PC-9 (cell line): Measurements from ENCODE around the gene MYO10. TPM values are rescaled to one million over a fixed set of nuclear protein-coding genes. Genes with fewer than 3 reads are reported as not detected.

Experiments used
- BruUV-seq: library from RNA; stranded (reverse); fragments of 400-500 nt; replicated peaks from 2 replicates; lab custom pipeline; 2021; lab: Mats Ljungman, UMichigan
- CTCF ChIA-PET: fragments of 300-600 bp; sonication (Branson Sonifier 250); formaldehyde crosslinking; loops from one replicate; lab custom pipeline; 2022; ENCODE audit warnings: antibody characterized with exemption; lab: Charles Lee
- POLR2A ChIA-PET: fragments of 300-600 bp; sonication (Branson Sonifier 250); formaldehyde crosslinking; loops from one replicate; lab custom pipeline; 2022; ENCODE audit warnings: antibody characterized with exemption; ENCODE audit not compliant: unreplicated experiment; lab: Charles Lee
- DNase-seq, 2 experiments: peaks; one replicate each; pipeline versions ENCODE4 v3.0.0 to v3.0.0-alpha.2; 2015 to 2022; ENCODE audit warnings: mixed read lengths in 1 of 2
- H2AFZ ChIP-seq: fragments of 200-600 bp; sonication (generic); 2 replicates; pipeline ENCODE4 v1.8.1; 2017; ENCODE audit warnings: antibody characterized with exemption
- H3F3A ChIP-seq: fragments of 200-600 bp; sonication (generic); 2 replicates; pipeline ENCODE4 v1.8.1; 2017; ENCODE audit warnings: antibody characterized with exemption, mild to moderate bottlenecking, low read depth; ENCODE audit not compliant: insufficient read depth
- H3K27ac ChIP-seq: fragments of 200-600 bp; sonication (generic); 2 replicates; pipeline ENCODE4 v1.6.1; 2016; ENCODE audit warnings: mixed run types
- H3K27me3 ChIP-seq: fragments of 200-600 bp; sonication (generic); 2 replicates; pipeline ENCODE4 v1.6.1; 2016; ENCODE audit warnings: low read depth, mixed run types; ENCODE audit not compliant: insufficient read depth
- H3K36me3 ChIP-seq: fragments of 200-600 bp; sonication (generic); 2 replicates; pipeline ENCODE4 v1.6.1; 2016; ENCODE audit warnings: low read depth, mixed run types
- H3K4me1 ChIP-seq: fragments of 200-600 bp; sonication (generic); replicated peaks from 2 replicates; pipeline ENCODE4 v1.6.1; 2016; ENCODE audit warnings: mixed run types; ENCODE audit not compliant: insufficient read depth
- H3K4me2 ChIP-seq: fragments of 200-600 bp; sonication (generic); 2 replicates; pipeline ENCODE4 v1.6.1; 2017; ENCODE audit warnings: mixed run types
- H3K4me3 ChIP-seq: fragments of 200-600 bp; sonication (generic); 2 replicates; pipeline ENCODE4 v1.6.1; 2016; ENCODE audit warnings: mixed run types
- H3K79me2 ChIP-seq: fragments of 200-600 bp; sonication (generic); 2 replicates; pipeline ENCODE4 v1.6.1; 2017; ENCODE audit warnings: low read depth, mixed run types
- H3K9me2 ChIP-seq: fragments of 200-600 bp; sonication (generic); 2 replicates; pipeline ENCODE4 v1.8.1; 2017; ENCODE audit warnings: mild to moderate bottlenecking; ENCODE audit not compliant: insufficient read depth
- H3K9me3 ChIP-seq: fragments of 200-600 bp; sonication (generic); 2 replicates; pipeline ENCODE4 v1.8.1; 2016; ENCODE audit warnings: low read depth; ENCODE audit not compliant: insufficient read depth
- H4K20me1 ChIP-seq: fragments of 200-600 bp; sonication (generic); 2 replicates; pipeline ENCODE4 v1.8.1; 2017; ENCODE audit not compliant: insufficient read depth
- CTCF ChIP-seq: fragments of 200-600 bp; sonication (generic); conservative IDR thresholded peaks from 2 replicates; pipeline ENCODE4 v1.6.1; 2017; ENCODE audit warnings: mixed run types, antibody characterized with exemption, mild to moderate bottlenecking, moderate library complexity
- EZH2 ChIP-seq: fragments of 200-600 bp; sonication (generic); IDR thresholded peaks from 2 replicates; pipeline ENCODE4 v1.8.0; 2017; ENCODE audit warnings: antibody characterized with exemption, low read depth
- intact Hi-C: fragments of 100-400 bp; cut with micrococcal nuclease; formaldehyde crosslinking; loops from one replicate; pipeline ENCODE4 v1.10.0; 2022; ENCODE audit not compliant: unreplicated experiment
- total RNA-seq: library from RNA; stranded (reverse); gene quantifications from 2 replicates; pipeline ENCODE4 v1.2.3, GENCODE V29; 2021

MYO10 gene
- total RNA-seq, 1 experiment from 2014 or later: 92.8 TPM

- DNase-seq: no peak
- no peaks in the 10 kb centered on the region for H3K9me2 ChIP-seq
- ChIA-PET CTCF (interaction anchor here (0.6 kb wide), 1 partner anchor 243 kb away, joined by 3 read pairs; no protein-coding TSS in a partner anchor), POLR2A (interaction anchor here (0.8 kb wide), 1 partner anchor 412 kb away, joined by 7 read pairs; no protein-coding TSS in a partner anchor)
- 0 out of 2 replicates have a peak, but pooled peaks cover 8% of the 10 kb centered on the region for H3K36me3 ChIP-seq
- H4K20me1 ChIP-seq: no peaks in the 10 kb centered on the region
- H3K4me1 ChIP-seq: no peaks in the 10 kb centered on the region
- TF ChIP-seq CTCF: no peak
- TF ChIP-seq EZH2: no peak
- intact Hi-C loops: no loop called here
- no peaks in the 10 kb centered on the region for H3K27me3 ChIP-seq
- no peak overlapping the region for H2AFZ ChIP-seq
- no peaks in the 10 kb centered on the region for H3K9me3 ChIP-seq
- no peaks in the 10 kb centered on the region for H3K79me2 ChIP-seq
- BruUV-seq: no TSS peak
- no peak overlapping the region for H3K4me3 ChIP-seq
- no peak overlapping the region for H3K27ac ChIP-seq
- H3F3A ChIP-seq: no peaks in the 10 kb centered on the region
- no peak overlapping the region for H3K4me2 ChIP-seq
These were observed 236.0 kb downstream of the MYO10 start for GRCh38 chr5:16700081-16700480.

- Histone ChIP-seq H3K9me3 (no peaks in the 10 kb centered on the region), H3K27ac (no peak overlapping the region), H3K9me2 (no peaks in the 10 kb centered on the region), H3K4me2 (no peak overlapping the region), H3K79me2 (no peaks in the 10 kb centered on the region), H4K20me1 (no peaks in the 10 kb centered on the region), H2AFZ (no peak overlapping the region), H3F3A (no peaks in the 10 kb centered on the region), H3K4me3 (no peak overlapping the region), H3K27me3 (no peaks in the 10 kb centered on the region), H3K36me3 (no peaks in the 10 kb centered on the region), H3K4me1 (no peaks in the 10 kb centered on the region)
- intact Hi-C loops: loop anchor here (10.0 kb wide), 1 partner anchor 239 kb away; the partner anchor contains the start of gene MYO10
- BruUV-seq: no TSS peak
- ChIA-PET CTCF (no interaction called here), POLR2A (no interaction called here)
- TF ChIP-seq EZH2 (no peak), CTCF (no peak)
- DNase-seq: no peak
These were observed 240.3 kb downstream of the MYO10 start for GRCh38 chr5:16695779-16696178.

- Histone ChIP-seq H3K27me3 (no peaks in the 10 kb centered on the region), H3K4me3 (no peak overlapping the region), H3F3A (no peaks in the 10 kb centered on the region), H3K27ac (no peak overlapping the region), H3K4me2 (no peak overlapping the region), H3K9me2 (no peaks in the 10 kb centered on the region), H3K9me3 (no peaks in the 10 kb centered on the region), H4K20me1 (no peaks in the 10 kb centered on the region), H3K79me2 (no peaks in the 10 kb centered on the region), H3K4me1 (no peaks in the 10 kb centered on the region), H2AFZ (no peak overlapping the region), H3K36me3 (no peaks in the 10 kb centered on the region)
- intact Hi-C loops: loop anchor here (5.0 to 10.0 kb wide), 2 partner anchors 83 to 241 kb away; partner anchors contain the start of gene MYO10
- POLR2A ChIA-PET: interaction anchor here (0.5 kb wide), 1 partner anchor 223 kb away, joined by 3 read pairs; no protein-coding TSS in a partner anchor
- no peak for DNase-seq
- no TSS peak for BruUV-seq
- no peak for TF ChIP-seq CTCF
- TF ChIP-seq EZH2: no peak
- CTCF ChIA-PET: no interaction called here
These were observed 242.2 kb downstream of the MYO10 start for GRCh38 chr5:16693879-16694278.
